Activated CD4-positive, alpha-beta memory T cell treated with anti-CD3 and anti-CD28 coated beads for 36 hours (primary cell): ENCODE measurements around the gene CACNB1. TPM values are rescaled to one million over a fixed set of nuclear protein-coding genes. Genes with fewer than 3 reads are reported as not detected.
A peak's percentile ranks its signal among the peaks of the same experiment; 100 is the strongest.
"Not testable (repeated sequence)": the region's sequence is repeated elsewhere in the genome, so short reads cannot be mapped to it uniquely, and the experiment has no call there.

Experiments
- CTCF ChIA-PET: fragments of 350-600 bp; sonication (Branson Sonifier 250); formaldehyde crosslinking; loops from one replicate; lab custom pipeline; 2021; ENCODE audit warnings: antibody characterized with exemption, inconsistent platforms; lab: Charles Lee
- POLR2A ChIA-PET: fragments of 350-600 bp; sonication (Branson Sonifier 250); formaldehyde crosslinking; loops from one replicate; lab custom pipeline; 2021; ENCODE audit warnings: antibody characterized with exemption; lab: Charles Lee
- DNase-seq: peaks from one replicate; pipeline ENCODE4 v3.0.0-alpha.2; 2020
- H3K27ac Mint-ChIP-seq: one replicate; pipeline ENCODE4 v1.8.0; 2021; ENCODE audit warnings: mixed read lengths
- H3K27me3 Mint-ChIP-seq: one replicate; pipeline ENCODE4 v1.8.0; 2021; ENCODE audit warnings: mixed read lengths
- H3K36me3 Mint-ChIP-seq: one replicate; pipeline ENCODE4 v1.8.0; 2021; ENCODE audit warnings: mixed read lengths
- H3K4me1 Mint-ChIP-seq: one replicate; pipeline ENCODE4 v1.8.0; 2021; ENCODE audit warnings: low read depth, mixed read lengths
- H3K4me3 Mint-ChIP-seq: one replicate; pipeline ENCODE4 v1.8.0; 2021; ENCODE audit warnings: mild to moderate bottlenecking, mixed read lengths
- H3K9me3 Mint-ChIP-seq: one replicate; pipeline ENCODE4 v1.8.0; 2021; ENCODE audit warnings: mixed read lengths
- intact Hi-C: fragments of 100-400 bp; cut with micrococcal nuclease; formaldehyde crosslinking; loops from one replicate; pipeline ENCODE4 v1.15.1; 2023
- total RNA-seq, 2 experiments: library from RNA; stranded (reverse); gene quantifications; one replicate each; pipeline ENCODE4 v1.2.3, GENCODE V29; 2021

Gene CACNB1
- total RNA-seq, 2 experiments from 2014 or later, result 13.6 to 14.1 TPM

DNA sequence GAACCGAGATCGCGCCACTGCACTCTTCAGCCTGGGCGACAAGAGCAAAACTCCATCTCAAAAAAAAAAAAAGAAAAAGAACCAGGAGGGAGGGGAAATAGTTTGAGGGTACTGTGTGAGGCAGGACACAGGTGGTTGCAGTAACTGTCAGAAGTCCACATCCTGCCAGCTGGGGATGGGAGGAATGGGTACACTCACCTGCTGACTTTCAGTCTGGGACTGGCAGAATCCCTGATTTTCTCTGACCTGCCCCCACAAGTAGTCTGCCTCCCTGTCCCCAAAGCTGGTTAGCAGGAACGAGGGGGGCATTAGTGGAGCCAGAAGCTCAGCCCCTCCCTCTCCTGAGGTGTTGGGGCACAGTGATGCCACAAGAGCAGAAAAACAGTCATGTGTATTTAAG, 24.4 kb downstream of the CACNB1 start:
- intact Hi-C loops, result no loop called here
- Mint-ChIP-seq H3K27ac (no peak overlapping the region), H3K36me3 (peaks cover 11% of the 10 kb centered on the region), H3K9me3 (peaks cover 5% of the 10 kb centered on the region), H3K4me3 (no peak overlapping the region), H3K4me1 (no peaks in the 10 kb centered on the region), H3K27me3 (peaks cover 8% of the 10 kb centered on the region)
- ChIA-PET CTCF (interaction anchor here (0.8 to 5.6 kb wide), 7 partner anchors 8 to 190 kb away, joined by 3 to 107 read pairs (median 6); partner anchors contain the start of genes ARL5C and PLXDC1), POLR2A (interaction anchor here (0.6 to 1.4 kb wide), 3 partner anchors 8 to 66 kb away, joined by 3 read pairs; no protein-coding TSS in a partner anchor)
- no peak for DNase-seq

DNA sequence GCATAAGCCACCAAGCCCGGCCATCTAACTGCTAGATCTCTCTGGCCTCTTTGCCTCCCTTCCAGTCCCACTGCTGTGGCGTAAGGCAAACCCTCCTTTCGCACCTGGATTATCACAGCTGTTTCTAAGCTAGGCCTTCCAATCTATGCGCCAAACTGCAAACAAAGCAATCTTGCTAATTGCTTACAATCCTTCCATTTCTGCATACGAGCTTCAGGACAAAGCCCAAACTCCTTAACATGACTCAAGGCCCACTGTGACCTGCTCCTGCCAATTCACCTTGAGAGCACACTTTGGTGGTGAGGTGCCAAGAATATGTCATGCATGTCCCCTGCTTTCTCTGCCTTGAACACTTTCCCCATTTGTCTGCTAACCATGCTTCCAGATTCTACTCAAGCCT, 25.5 kb downstream of the CACNB1 start:
- H3K27me3 Mint-ChIP-seq, result peaks cover 14% of the 10 kb centered on the region
- H3K9me3 Mint-ChIP-seq, result peaks cover 5% of the 10 kb centered on the region
- CTCF ChIA-PET, result interaction anchor here (1.3 to 2.4 kb wide), 2 partner anchors 73 to 189 kb away, joined by 6 read pairs; no protein-coding TSS in a partner anchor
- no peak overlapping the region for H3K4me3 Mint-ChIP-seq
- POLR2A ChIA-PET, result no interaction called here
- DNase-seq, result no peak
- peaks cover 5% of the 10 kb centered on the region for H3K36me3 Mint-ChIP-seq
- peaks cover 5% of the 10 kb centered on the region for H3K4me1 Mint-ChIP-seq
- intact Hi-C loops, result no loop called here
- no peak overlapping the region for H3K27ac Mint-ChIP-seq

- intact Hi-C loops, result no loop called here
- ChIA-PET CTCF (interaction anchor here (0.8 to 3.4 kb wide), 4 partner anchors 38 to 187 kb away, joined by 3 to 13 read pairs (median 5); no protein-coding TSS in a partner anchor), POLR2A (no interaction called here)
- peaks cover 5% of the 10 kb centered on the region for H3K4me1 Mint-ChIP-seq
- no peak for DNase-seq
- H3K4me3 Mint-ChIP-seq, result no peak overlapping the region
- peaks cover 26% of the 10 kb centered on the region for H3K27me3 Mint-ChIP-seq
- H3K27ac Mint-ChIP-seq, result no peak overlapping the region
- peaks cover 4% of the 10 kb centered on the region for H3K36me3 Mint-ChIP-seq
- H3K9me3 Mint-ChIP-seq, result peaks cover 5% of the 10 kb centered on the region
These were observed 26.9 kb downstream of the CACNB1 start for GRCh38 chr17:39170558-39170957.

- ChIA-PET CTCF (interaction anchor here (0.7 to 3.4 kb wide), 6 partner anchors 17 to 192 kb away, joined by 3 to 13 read pairs (median 5); no protein-coding TSS in a partner anchor), POLR2A (no interaction called here)
- H3K4me1 Mint-ChIP-seq, result peaks cover 7% of the 10 kb centered on the region
- peaks cover 27% of the 10 kb centered on the region for H3K27me3 Mint-ChIP-seq
- H3K27ac Mint-ChIP-seq, result no peak overlapping the region
- H3K4me3 Mint-ChIP-seq, result no peak overlapping the region
- intact Hi-C loops, result no loop called here
- DNase-seq, result no peak
- H3K9me3 Mint-ChIP-seq, result peaks cover 5% of the 10 kb centered on the region
- H3K36me3 Mint-ChIP-seq, result peaks cover 4% of the 10 kb centered on the region
These were observed 27.4 kb downstream of the CACNB1 start for GRCh38 chr17:39170109-39170508.

DNA sequence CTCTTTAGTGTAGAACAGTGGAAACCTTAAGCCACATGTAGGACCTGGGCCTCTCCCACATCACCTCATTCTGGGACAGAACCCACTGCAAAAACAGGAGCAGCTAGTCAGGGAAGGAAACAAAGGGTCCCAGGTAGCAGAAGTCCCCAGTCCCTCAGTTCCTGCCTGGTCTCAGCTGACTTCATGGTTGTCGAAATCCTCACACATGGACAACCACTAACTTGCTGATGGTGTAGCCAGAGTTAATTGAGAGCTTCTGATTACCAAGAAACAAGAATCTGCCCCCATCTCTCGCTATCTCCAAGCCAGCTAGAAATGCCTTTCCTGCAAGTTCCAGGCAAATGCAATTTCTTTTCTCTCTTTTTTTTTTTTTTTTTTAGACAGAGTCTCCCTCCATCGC, 28.0 kb downstream of the CACNB1 start:
- intact Hi-C loops, result no loop called here
- no peak for DNase-seq
- Mint-ChIP-seq H3K27me3 (peaks cover 33% of the 10 kb centered on the region), H3K4me3 (no peak overlapping the region), H3K36me3 (peaks cover 2% of the 10 kb centered on the region), H3K27ac (no peak overlapping the region), H3K4me1 (peaks cover 13% of the 10 kb centered on the region), H3K9me3 (peaks cover 5% of the 10 kb centered on the region)
- POLR2A ChIA-PET, result no interaction called here
- CTCF ChIA-PET, result interaction anchor here (0.7 to 3.4 kb wide), 3 partner anchors 16 to 192 kb away, joined by 4 to 13 read pairs (median 8); no protein-coding TSS in a partner anchor

- Mint-ChIP-seq H3K27me3 (peaks cover 34% of the 10 kb centered on the region), H3K9me3 (peaks cover 5% of the 10 kb centered on the region), H3K4me3 (no peak overlapping the region), H3K27ac (no peak overlapping the region), H3K4me1 (peaks cover 14% of the 10 kb centered on the region), H3K36me3 (peaks cover 2% of the 10 kb centered on the region)
- ChIA-PET POLR2A (no interaction called here), CTCF (interaction anchor here (1.7 to 3.4 kb wide), 2 partner anchors 16 to 186 kb away, joined by 8 to 13 read pairs; no protein-coding TSS in a partner anchor)
- no peak for DNase-seq
- intact Hi-C loops, result no loop called here
These were observed 28.4 kb downstream of the CACNB1 start for GRCh38 chr17:39169101-39169500.

- intact Hi-C loops, H3K4me3 Mint-ChIP-seq, DNase-seq, H3K27ac Mint-ChIP-seq, H3K36me3 Mint-ChIP-seq, POLR2A ChIA-PET, H3K9me3 Mint-ChIP-seq: not testable (repeated sequence)
- CTCF ChIA-PET, result interaction anchor here (1.7 to 3.4 kb wide), 2 partner anchors 15 to 185 kb away, joined by 8 to 13 read pairs; no protein-coding TSS in a partner anchor
- H3K27me3 Mint-ChIP-seq, result peaks cover 37% of the 10 kb centered on the region
- peaks cover 14% of the 10 kb centered on the region for H3K4me1 Mint-ChIP-seq
These were observed 29.0 kb downstream of the CACNB1 start for GRCh38 chr17:39168503-39168902.

- no peak for DNase-seq
- peaks cover 14% of the 10 kb centered on the region for H3K4me1 Mint-ChIP-seq
- intact Hi-C loops, result no loop called here
- no peak overlapping the region for H3K4me3 Mint-ChIP-seq
- ChIA-PET POLR2A (no interaction called here), CTCF (interaction anchor here (0.7 to 6.0 kb wide), 6 partner anchors 7 to 185 kb away, joined by 3 to 124 read pairs (median 35); partner anchors contain the start of gene PLXDC1)
- peaks cover 5% of the 10 kb centered on the region for H3K9me3 Mint-ChIP-seq
- H3K27ac Mint-ChIP-seq, result no peak overlapping the region
- peaks cover 37% of the 10 kb centered on the region for H3K27me3 Mint-ChIP-seq
- H3K36me3 Mint-ChIP-seq, result peaks cover 2% of the 10 kb centered on the region
These were observed 30.0 kb downstream of the CACNB1 start for GRCh38 chr17:39167476-39167875.

DNA sequence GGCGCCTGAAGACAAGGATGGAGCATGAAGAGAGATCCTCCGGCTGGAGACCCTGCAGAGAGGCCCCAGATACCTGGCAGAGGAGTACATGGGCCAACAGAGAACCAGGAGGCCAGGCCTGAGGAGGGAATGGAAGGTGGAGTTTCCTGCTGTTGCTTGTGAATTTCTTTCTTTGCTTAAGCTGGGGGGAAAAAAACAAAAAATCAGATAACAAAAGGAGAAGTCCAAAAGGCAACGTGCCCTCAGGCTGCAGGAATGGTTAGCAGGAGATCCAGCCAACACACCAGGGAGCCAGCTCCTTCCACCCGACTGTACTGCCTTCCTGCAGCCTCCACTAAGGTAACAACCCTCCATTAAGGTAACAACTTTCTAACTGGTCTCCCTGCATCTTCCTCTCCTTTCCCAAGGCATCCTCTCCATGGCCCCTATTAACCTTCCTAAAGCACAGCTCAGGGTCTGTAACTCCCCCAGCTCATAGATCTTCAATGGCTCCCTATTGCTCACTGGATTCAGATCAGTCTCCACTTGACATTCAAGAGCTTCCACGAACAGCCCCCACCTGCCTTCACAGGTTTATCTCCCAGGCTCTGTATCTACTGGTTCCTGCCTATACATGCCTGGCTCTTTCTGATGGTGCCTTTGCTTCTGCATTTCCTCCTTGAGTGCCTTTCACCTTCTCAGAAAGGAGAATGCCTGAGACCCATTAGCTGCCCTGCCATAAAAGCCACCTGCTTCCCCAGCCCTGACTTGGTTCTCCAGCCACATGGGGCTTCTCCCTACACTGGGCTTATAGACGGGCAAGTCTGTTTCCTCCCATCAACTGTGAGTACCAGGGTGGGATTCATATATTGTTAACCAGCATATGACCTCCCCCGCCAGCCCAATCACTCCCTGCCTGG, 30.8 kb downstream of the CACNB1 start:
- ChIA-PET POLR2A (no interaction called here), CTCF (interaction anchor here (0.5 to 6.0 kb wide), 8 partner anchors 8 to 184 kb away, joined by 3 to 124 read pairs (median 26); partner anchors contain the start of gene PLXDC1)
- H3K4me1 Mint-ChIP-seq, result peaks cover 14% of the 10 kb centered on the region
- peaks cover 37% of the 10 kb centered on the region for H3K27me3 Mint-ChIP-seq
- peaks cover 5% of the 10 kb centered on the region for H3K9me3 Mint-ChIP-seq
- intact Hi-C loops, result no loop called here
- no peak overlapping the region for H3K4me3 Mint-ChIP-seq
- no peak for DNase-seq
- no peak overlapping the region for H3K27ac Mint-ChIP-seq
- H3K36me3 Mint-ChIP-seq, result peaks cover 2% of the 10 kb centered on the region

DNA sequence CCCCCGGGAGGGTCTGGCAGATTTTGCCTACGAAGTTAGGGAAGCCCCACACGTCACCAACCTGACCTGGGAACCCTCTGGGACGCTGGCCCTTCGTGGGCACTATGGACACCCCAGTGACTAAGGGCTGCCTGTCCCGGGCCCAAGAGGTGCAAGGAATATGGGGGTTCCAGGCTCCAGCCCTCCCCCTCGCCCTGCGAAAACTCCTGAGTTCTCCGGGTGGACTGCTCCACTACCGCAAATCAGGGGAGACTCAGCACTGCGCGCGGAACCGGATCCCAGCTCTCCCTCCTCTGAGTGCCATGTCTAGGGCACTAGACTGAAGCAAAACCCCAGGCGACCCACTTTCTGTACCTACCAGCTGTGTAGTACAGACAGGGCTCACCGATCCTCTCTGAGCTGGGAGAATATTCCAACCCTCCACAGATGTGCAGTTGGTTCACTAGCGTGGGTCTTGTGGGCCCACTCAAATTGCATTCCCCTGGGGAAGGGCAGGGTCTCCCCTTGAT, 31.6 kb downstream of the CACNB1 start, which contains the start of gene ARL5C:
Gene ARL5C, minus strand, starts transcription at position 321 of the 509 bp plus-strand sequence. CDS start 401 bp downstream, outside the sequence.
- ChIA-PET POLR2A (no interaction called here), CTCF (interaction anchor here (1.4 to 6.0 kb wide), 9 partner anchors 9 to 184 kb away, joined by 4 to 124 read pairs (median 13); partner anchors contain the start of gene PLXDC1)
- peaks cover 2% of the 10 kb centered on the region for H3K36me3 Mint-ChIP-seq
- no peak within 1 kb of the TSS for H3K27ac Mint-ChIP-seq
- H3K9me3 Mint-ChIP-seq, result peaks cover 5% of the 10 kb centered on the region
- H3K27me3 Mint-ChIP-seq, result peaks cover 37% of the 10 kb centered on the region
- no peak for DNase-seq
- H3K4me1 Mint-ChIP-seq, result peaks cover 14% of the 10 kb centered on the region
- intact Hi-C loops, result no loop called here
- peak within 1 kb of the TSS; percentile 84 for H3K4me3 Mint-ChIP-seq

DNA sequence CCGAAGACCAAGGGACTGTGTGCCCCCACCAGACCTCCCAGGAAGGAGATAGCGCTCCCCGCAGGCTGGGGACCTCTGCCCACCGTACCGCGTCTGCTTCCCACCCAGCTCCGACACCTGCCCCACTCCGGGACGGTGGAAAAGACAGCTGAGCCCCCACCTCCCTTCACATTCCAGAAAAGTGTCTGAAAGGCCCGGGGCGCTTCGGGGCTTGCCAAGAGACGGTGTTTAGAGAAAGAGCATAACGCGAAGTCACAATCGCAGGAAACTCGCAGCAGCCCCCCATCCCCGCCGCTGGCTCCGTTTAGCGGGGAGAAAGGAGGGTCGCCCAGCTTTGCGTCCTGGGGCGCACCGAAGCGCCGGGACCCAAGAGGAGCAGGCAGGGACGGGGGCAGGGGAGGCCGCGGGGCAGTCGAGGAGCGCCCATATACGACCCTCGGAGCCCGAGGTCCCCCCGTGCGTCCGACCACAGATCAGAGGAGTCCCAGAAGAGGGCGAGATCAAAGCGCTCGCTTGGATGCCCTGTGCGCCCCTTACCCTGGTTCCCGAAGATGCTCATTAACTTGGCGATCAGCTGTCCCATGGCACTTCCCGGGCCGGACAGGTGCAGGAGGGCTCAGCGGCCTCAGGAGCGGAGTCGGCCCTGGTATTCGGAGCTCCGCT, 32.2 kb downstream of the CACNB1 start:
- Mint-ChIP-seq H3K4me1 (peaks cover 14% of the 10 kb centered on the region), H3K27ac (no peak overlapping the region), H3K36me3 (peaks cover 2% of the 10 kb centered on the region), H3K27me3 (peaks cover 37% of the 10 kb centered on the region), H3K4me3 (peak overlapping the region; percentile 84), H3K9me3 (peaks cover 5% of the 10 kb centered on the region)
- intact Hi-C loops, result no loop called here
- CTCF ChIA-PET, result interaction anchor here (0.6 to 6.0 kb wide), 63 partner anchors 10 to 648 kb away, joined by 3 to 124 read pairs (median 4); partner anchors contain the start of genes CACNB1, FBXO47, PLXDC1 and RPL19
- DNase-seq, result no peak
- POLR2A ChIA-PET, result interaction anchor here (1.0 to 1.3 kb wide), 3 partner anchors 9 to 21 kb away, joined by 3 to 7 read pairs (median 3); no protein-coding TSS in a partner anchor
